Lung (tissue), 16 donors: ENCODE results near the gene ALOX12. TPM values are rescaled to one million over a fixed set of nuclear protein-coding genes. Genes with fewer than 3 reads are reported as not detected.

ENCODE experiments used
- ATAC-seq: fragments of 200-7000 bp; cut with Tn5 transposase; one replicate; pipeline ENCODE4 v1.9.1; 2020; ENCODE audit warnings: moderate number of reproducible peaks; ENCODE audit not compliant: insufficient read depth, low FRiP score
- DNase-seq, 3 donors: peaks; one replicate each; pipeline ENCODE4 v3.0.0-alpha.2; 2013 to 2017
- H3K27ac ChIP-seq, 2 donors: one replicate each; pipeline ENCODE4 v1.5.1; 2013; ENCODE audit warnings: mild to moderate bottlenecking in 2 of 2, moderate library complexity in 2 of 2, control low read depth in 1 of 2, inconsistent platforms in 1 of 2, low read depth in 1 of 2, low read length in 1 of 2
- H3K27me3 ChIP-seq, 3 donors: one replicate each; pipeline ENCODE4 v1.5.1; 2013; ENCODE audit warnings: low read length in 2 of 3; ENCODE audit not compliant: control insufficient read depth in 3 of 3, insufficient read depth in 3 of 3
- H3K36me3 ChIP-seq, 4 donors: one replicate each; pipeline ENCODE4 v1.5.1; 2013; ENCODE audit warnings: low read length in 4 of 4, mild to moderate bottlenecking in 1 of 4, moderate library complexity in 1 of 4; ENCODE audit not compliant: control insufficient read depth in 4 of 4, insufficient read depth in 4 of 4
- H3K4me1 ChIP-seq, 5 donors: one replicate each; pipeline ENCODE4 v1.5.1; 2013; ENCODE audit warnings: low read length in 5 of 5, mild to moderate bottlenecking in 2 of 5, moderate library complexity in 1 of 5; ENCODE audit not compliant: control insufficient read depth in 5 of 5, insufficient read depth in 5 of 5
- H3K4me3 ChIP-seq: one replicate; pipeline ENCODE4 v1.5.1; 2013; ENCODE audit warnings: mild to moderate bottlenecking, control low read depth, moderate library complexity
- H3K9ac ChIP-seq, 2 donors: one replicate each; pipeline ENCODE4 v1.5.1; 2013; ENCODE audit warnings: low read length in 2 of 2, control low read depth in 1 of 2; ENCODE audit not compliant: insufficient read depth in 1 of 2
- H3K9me3 ChIP-seq, 4 donors: one replicate each; pipeline ENCODE4 v1.5.1; 2013; ENCODE audit warnings: low read length in 3 of 4, mild to moderate bottlenecking in 1 of 4, moderate library complexity in 1 of 4; ENCODE audit not compliant: control insufficient read depth in 4 of 4, insufficient read depth in 3 of 4
- WGBS, 2 donors: extraction: QIAGEN DNeasy Blood & Tissue Kit; methylation state at CpG; one replicate each; pipeline ENCODE4 v1.1.7; 2013; 5-methylcytosine and 5-hydroxymethylcytosine counted together
- long read RNA-seq, 5 donors: transcript quantifications; one replicate each; lab custom pipeline, GENCODE V29; 2026
- polyA plus RNA-seq, 2 donors: library from polyadenylated mRNA; stranded (reverse); fragments of 200-250 nt; gene quantifications; one replicate each; pipeline ENCODE4 v1.2.1, GENCODE V29; 2013
- total RNA-seq, 2 donors: library from RNA; depleted of rRNA in 1 of 2; stranded (reverse); fragments of >200 nt in 1 of 2; gene quantifications; one replicate each; pipeline ENCODE4 v1.2.1, GENCODE V29; 2014 to 2021
- TF ChIP-seq, protein P1 (sequence below): IDR thresholded peaks from 2 replicates; pipeline ENCODE4 v1.5.1; 2012; ENCODE audit warnings: mild to moderate bottlenecking; ENCODE audit errors: control extremely low read depth, extremely low read depth
- donor health status: control.
- donor health status: control.
- donor health status: Bipolar disorder and iron deficiency.
- donor health status: healthy.
- donor health status: DM: yes; HTN: yes; CAD: no.

ALOX12 gene, protein sequence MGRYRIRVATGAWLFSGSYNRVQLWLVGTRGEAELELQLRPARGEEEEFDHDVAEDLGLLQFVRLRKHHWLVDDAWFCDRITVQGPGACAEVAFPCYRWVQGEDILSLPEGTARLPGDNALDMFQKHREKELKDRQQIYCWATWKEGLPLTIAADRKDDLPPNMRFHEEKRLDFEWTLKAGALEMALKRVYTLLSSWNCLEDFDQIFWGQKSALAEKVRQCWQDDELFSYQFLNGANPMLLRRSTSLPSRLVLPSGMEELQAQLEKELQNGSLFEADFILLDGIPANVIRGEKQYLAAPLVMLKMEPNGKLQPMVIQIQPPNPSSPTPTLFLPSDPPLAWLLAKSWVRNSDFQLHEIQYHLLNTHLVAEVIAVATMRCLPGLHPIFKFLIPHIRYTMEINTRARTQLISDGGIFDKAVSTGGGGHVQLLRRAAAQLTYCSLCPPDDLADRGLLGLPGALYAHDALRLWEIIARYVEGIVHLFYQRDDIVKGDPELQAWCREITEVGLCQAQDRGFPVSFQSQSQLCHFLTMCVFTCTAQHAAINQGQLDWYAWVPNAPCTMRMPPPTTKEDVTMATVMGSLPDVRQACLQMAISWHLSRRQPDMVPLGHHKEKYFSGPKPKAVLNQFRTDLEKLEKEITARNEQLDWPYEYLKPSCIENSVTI
- total RNA-seq (under 1 TPM; 0.21 to 0.68 TPM), polyA plus RNA-seq (under 1 TPM; 0.22 to 0.95 TPM)
- long read RNA-seq, donor 1, partial matches to known transcripts = 0 of 6 reads
- long read RNA-seq, donor 1, other reads (novel, unspliced or antisense) = 6 of 6 reads
- long read RNA-seq, donor 2 = 0 reads
- long read RNA-seq, donor 3 = 0 reads
- long read RNA-seq, donor 4 = 0 reads
- long read RNA-seq, donor 5, partial matches to known transcripts = 0 of 1 reads
- long read RNA-seq, donor 5, other reads (novel, unspliced or antisense) = 0 of 1 reads

DNA sequence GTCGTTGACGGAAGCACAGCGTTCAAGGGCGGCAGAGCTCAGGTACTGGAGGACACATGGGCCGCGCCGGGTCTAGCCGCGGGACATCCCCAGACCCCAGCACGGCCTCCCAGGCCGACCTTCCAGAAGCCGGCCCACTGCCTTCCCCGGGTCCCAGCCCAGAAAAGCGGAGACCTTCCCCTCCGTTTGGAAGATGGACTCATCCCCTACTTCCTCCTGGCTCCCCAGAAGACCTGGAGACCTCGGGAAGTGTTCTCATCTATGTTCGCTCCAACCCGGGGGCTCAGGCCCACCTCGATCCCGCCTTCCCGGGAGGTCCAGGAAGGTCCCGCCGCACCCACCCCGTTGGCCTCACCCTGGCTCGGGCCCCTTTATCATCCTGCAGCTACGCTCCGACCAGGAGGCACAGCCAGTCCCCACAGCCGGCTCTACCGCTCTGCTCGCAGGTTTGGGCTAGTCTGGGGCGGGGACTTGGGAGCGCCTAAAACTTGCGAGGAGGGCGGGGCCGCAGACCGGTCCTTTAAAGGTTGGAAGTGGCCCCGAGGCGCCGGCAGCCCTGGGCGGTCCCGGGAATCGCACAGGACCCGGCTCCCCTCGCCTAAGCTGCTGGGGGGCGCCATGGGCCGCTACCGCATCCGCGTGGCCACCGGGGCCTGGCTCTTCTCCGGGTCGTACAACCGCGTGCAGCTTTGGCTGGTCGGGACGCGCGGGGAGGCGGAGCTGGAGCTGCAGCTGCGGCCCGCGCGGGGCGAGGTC, at the start of gene ALOX12:
Gene ALOX12 (plus strand): TSS at position 550 of the 756 bp plus-strand sequence. CDS start 69 bp downstream, at position 619.
- no peaks in the 10 kb centered on the region for H3K9me3 ChIP-seq
- H3K9ac ChIP-seq = no peak within 1 kb of the TSS
- TF ChIP-seq, protein P1, sequence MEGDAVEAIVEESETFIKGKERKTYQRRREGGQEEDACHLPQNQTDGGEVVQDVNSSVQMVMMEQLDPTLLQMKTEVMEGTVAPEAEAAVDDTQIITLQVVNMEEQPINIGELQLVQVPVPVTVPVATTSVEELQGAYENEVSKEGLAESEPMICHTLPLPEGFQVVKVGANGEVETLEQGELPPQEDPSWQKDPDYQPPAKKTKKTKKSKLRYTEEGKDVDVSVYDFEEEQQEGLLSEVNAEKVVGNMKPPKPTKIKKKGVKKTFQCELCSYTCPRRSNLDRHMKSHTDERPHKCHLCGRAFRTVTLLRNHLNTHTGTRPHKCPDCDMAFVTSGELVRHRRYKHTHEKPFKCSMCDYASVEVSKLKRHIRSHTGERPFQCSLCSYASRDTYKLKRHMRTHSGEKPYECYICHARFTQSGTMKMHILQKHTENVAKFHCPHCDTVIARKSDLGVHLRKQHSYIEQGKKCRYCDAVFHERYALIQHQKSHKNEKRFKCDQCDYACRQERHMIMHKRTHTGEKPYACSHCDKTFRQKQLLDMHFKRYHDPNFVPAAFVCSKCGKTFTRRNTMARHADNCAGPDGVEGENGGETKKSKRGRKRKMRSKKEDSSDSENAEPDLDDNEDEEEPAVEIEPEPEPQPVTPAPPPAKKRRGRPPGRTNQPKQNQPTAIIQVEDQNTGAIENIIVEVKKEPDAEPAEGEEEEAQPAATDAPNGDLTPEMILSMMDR = no peak
- H3K27ac ChIP-seq = no peak within 1 kb of the TSS
- peaks cover 0 to 35% (median 6%) of the 10 kb centered on the region in 4 donors for H3K36me3 ChIP-seq
- peaks cover 0 to 29% (median 0%) of the 10 kb centered on the region in 3 donors for H3K27me3 ChIP-seq
- peaks cover 0 to 12% (median 0%) of the 10 kb centered on the region in 5 donors for H3K4me1 ChIP-seq
- peak within 1 kb of the TSS; percentile 5 for H3K4me3 ChIP-seq
- no peak for DNase-seq
- ATAC-seq = peak; percentile 56
- WGBS, 2 donors = 35 to 43% methylated on average over 60 to 64 of the region's 64 CpGs

DNA sequence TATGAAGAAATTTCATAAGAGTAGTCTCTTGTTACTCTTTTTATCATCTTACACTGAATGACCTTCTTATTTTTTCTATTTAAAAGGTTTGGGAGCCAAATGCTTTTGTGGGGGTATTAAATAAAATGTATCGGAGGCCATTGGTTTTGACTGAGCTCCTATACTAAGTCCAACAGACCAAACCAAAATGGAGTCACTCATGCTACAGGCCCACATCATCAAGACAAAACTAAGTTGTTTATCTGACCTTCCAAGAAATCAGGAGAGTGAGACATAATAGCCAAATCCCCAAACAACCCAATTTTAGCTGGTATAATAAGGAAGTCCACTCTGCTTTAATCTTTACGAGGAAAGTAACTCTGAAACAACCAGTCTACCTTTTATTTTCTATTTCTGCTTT, 48.1 kb upstream of the ALOX12 start:
- TF ChIP-seq, protein P1 = no peak
- DNase-seq (no peak), ATAC-seq (no peak)
- Histone ChIP-seq H3K36me3 (no peaks in the 10 kb centered on the region), H3K4me3 (no peak overlapping the region), H3K27ac (no peak overlapping the region), H3K9me3 (no peaks in the 10 kb centered on the region), H3K27me3 (no peaks in the 10 kb centered on the region), H3K9ac (no peak overlapping the region), H3K4me1 (peaks cover 0 to 2% (median 0%) of the 10 kb centered on the region in 5 donors)
- WGBS, 2 donors = 81 to 83% methylated on average over 2 of the region's 2 CpGs

DNA sequence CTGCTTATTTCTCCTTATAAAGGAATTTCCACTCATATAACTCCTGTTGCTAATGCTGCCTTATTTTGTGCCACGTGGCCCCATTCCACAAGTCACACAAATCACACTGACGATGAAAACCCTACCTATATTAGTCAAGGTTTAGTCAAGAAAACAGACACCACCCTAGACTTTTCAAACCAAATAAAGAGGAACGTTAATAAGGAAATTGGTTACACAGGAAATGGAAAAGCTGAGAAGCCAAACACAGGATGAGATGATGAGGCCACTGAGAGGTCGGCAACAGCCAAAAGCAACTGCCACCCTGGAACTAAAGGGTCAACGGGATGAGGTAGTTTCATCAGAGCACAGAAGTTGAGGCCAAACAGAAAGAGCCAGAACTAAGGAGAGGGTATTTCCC, 47.3 kb upstream of the ALOX12 start:
- no peak for ATAC-seq
- Histone ChIP-seq H3K9me3 (no peaks in the 10 kb centered on the region), H3K4me1 (peaks cover 0 to 2% (median 0%) of the 10 kb centered on the region in 5 donors), H3K27ac (no peak overlapping the region), H3K36me3 (no peaks in the 10 kb centered on the region), H3K27me3 (no peaks in the 10 kb centered on the region), H3K4me3 (no peak overlapping the region), H3K9ac (no peak overlapping the region)
- DNase-seq = peak in 1 of 3 donors; percentile 6
- TF ChIP-seq, protein P1 = no peak
- 12 to 30% methylated on average over 5 of the region's 5 CpGs for WGBS, 2 donors
